K562 (cell line): ENCODE results near the gene SLC25A5. TPM values are rescaled to one million over a fixed set of nuclear protein-coding genes. Genes with fewer than 3 reads are reported as not detected.

Experiments
- ATAC-seq: fragments of 200-7000 bp; cut with Tn5 transposase; 3 replicates; pipeline ENCODE4 v1.9.1; 2020; ENCODE audit warnings: moderate library complexity
- BruUV-seq: library from RNA; stranded (reverse); fragments of 400-500 nt; replicated peaks from 2 replicates; lab custom pipeline; 2021; lab: Mats Ljungman, UMichigan
- CTCF ChIA-PET: fragments of 300-600 bp; formaldehyde crosslinking; extraction: SDS; loops from one replicate; lab custom pipeline; 2021; ENCODE audit warnings: low intra/inter-chr PET ratio; lab: Yijun Ruan, JAX
- POLR2A ChIA-PET: fragments of 300-600, 350-650 bp; sonication (Branson Sonifier 250); formaldehyde crosslinking; extraction: SDS; loops from one replicate; lab custom pipeline; 2021; ENCODE audit warnings: antibody characterized with exemption, inconsistent platforms; lab: Yijun Ruan, JAX
- DNase-seq, 4 experiments: peaks; one replicate each; pipeline versions ENCODE4 v3.0.0 to v3.0.0-alpha.2; 2011 to 2018; ENCODE audit warnings: low spot score in 3 of 4, mixed read lengths in 3 of 4; ENCODE audit errors: extremely low read depth in 1 of 4
- FAIRE-seq: peaks from 2 replicates; lab custom pipeline; 2011; peaks lifted over from hg19 to GRCh38; lab: Jason Lieb, UNC
- H2AFZ ChIP-seq: 2 replicates; pipeline ENCODE4 v1.6.0; 2011; ENCODE audit warnings: low read depth, low read length, control low read depth, inconsistent platforms
- H3K27ac ChIP-seq: fragments of 200-600 bp; 3 replicates; pipeline ENCODE4 v1.8.0; 2011; ENCODE audit warnings: low read depth, mild to moderate bottlenecking, control low read depth, inconsistent platforms, low read length, moderate library complexity, mixed read lengths; ENCODE audit errors: extremely low read depth
- H3K27me3 ChIP-seq, 2 experiments: fragments of 300-600 bp in 1 of 2; 2 replicates in 1 of 2; 3 replicates in 1 of 2; pipeline versions ENCODE4 v1.6.0 to v1.8.0; 2011; ENCODE audit warnings: inconsistent platforms in 2 of 2, low read length in 2 of 2, mild to moderate bottlenecking in 1 of 2, mixed read lengths in 1 of 2, moderate library complexity in 1 of 2; ENCODE audit not compliant: control insufficient read depth in 2 of 2, insufficient read depth in 2 of 2
- H3K36me3 ChIP-seq: fragments of 300-600 bp; 3 replicates; pipeline ENCODE4 v1.8.0; 2011; ENCODE audit warnings: mild to moderate bottlenecking, low read length, inconsistent platforms; ENCODE audit not compliant: control insufficient read depth, insufficient read depth
- H3K4me1 ChIP-seq, 2 experiments: fragments of 200-600 bp in 1 of 2; replicated peaks in 1 of 2; 2 replicates in 1 of 2; 3 replicates in 1 of 2; pipeline versions ENCODE4 v1.5.1 to v1.8.0; 2011; ENCODE audit warnings: inconsistent platforms in 2 of 2, low read length in 2 of 2, mild to moderate bottlenecking in 1 of 2, mixed read lengths in 1 of 2, moderate library complexity in 1 of 2; ENCODE audit not compliant: control insufficient read depth in 2 of 2, insufficient read depth in 2 of 2
- H3K4me2 ChIP-seq: 2 replicates; pipeline ENCODE4 v1.6.1; 2011; ENCODE audit warnings: low read length, control low read depth, inconsistent platforms, mixed read lengths; ENCODE audit not compliant: insufficient read depth
- H3K4me3 ChIP-seq: fragments of 200-600 bp; sonication (generic), shearing (Covaris generic); 2 replicates; pipeline ENCODE4 v1.5.1; 2016; ENCODE audit warnings: control low read depth, inconsistent platforms
- H3K79me2 ChIP-seq: fragments of 200-600 bp; 3 replicates; pipeline ENCODE4 v1.8.0; 2011; ENCODE audit warnings: low read length, inconsistent platforms; ENCODE audit not compliant: control insufficient read depth, insufficient read depth
- H3K9ac ChIP-seq, 2 experiments: 2 replicates each; pipeline versions ENCODE4 v1.6.0 to v1.6.1; 2011; ENCODE audit warnings: low read depth in 2 of 2, low read length in 2 of 2, control low read depth in 1 of 2, inconsistent platforms in 1 of 2, mild to moderate bottlenecking in 1 of 2, mixed read lengths in 1 of 2; ENCODE audit not compliant: insufficient read depth in 1 of 2
- H3K9me1 ChIP-seq: one replicate; pipeline ENCODE4 v1.6.0; 2011; ENCODE audit warnings: inconsistent platforms, mild to moderate bottlenecking, low read length, moderate library complexity; ENCODE audit not compliant: control insufficient read depth, insufficient read depth
- H3K9me3 ChIP-seq: replicated peaks from 2 replicates; pipeline ENCODE4 v1.5.1; 2011; ENCODE audit warnings: low read depth, low read length, inconsistent platforms; ENCODE audit not compliant: control insufficient read depth, insufficient read depth
- H4K20me1 ChIP-seq: replicated peaks from 2 replicates; pipeline ENCODE4 v1.6.1; 2011; ENCODE audit warnings: low read length, inconsistent platforms, mixed read lengths; ENCODE audit not compliant: control insufficient read depth, insufficient read depth
- CBX5 ChIP-seq: IDR thresholded peaks from 2 replicates; pipeline ENCODE4 v1.6.1; 2014; ENCODE audit warnings: low read depth, borderline replicate concordance
- DLX4 ChIP-seq: fragments of 250-450 bp; sonication (Bioruptor Pico); IDR thresholded peaks from 2 replicates; pipeline ENCODE4 v1.6.1; 2021; ENCODE audit warnings: mild to moderate bottlenecking
- IRF1 ChIP-seq: sonication (generic); formaldehyde crosslinking; IDR thresholded peaks from 2 replicates; pipeline ENCODE4 v1.8.0; 2022; ENCODE audit warnings: missing genetic modification reagents, mild to moderate bottlenecking, borderline replicate concordance
- MAFG ChIP-seq: fragments of 450-650 bp; conservative IDR thresholded peaks from 2 replicates; pipeline ENCODE4 v1.6.1; 2016; ENCODE audit warnings: missing genetic modification characterization, missing compliant biosample characterization
- NFRKB ChIP-seq: fragments of 450-650 bp; IDR thresholded peaks from 2 replicates; pipeline ENCODE4 v1.6.1; 2016; ENCODE audit warnings: low read depth
- POLR2G ChIP-seq: fragments of 200-400 bp; formaldehyde crosslinking; IDR thresholded peaks from 2 replicates; pipeline ENCODE4 v1.6.1; 2017; ENCODE audit warnings: low read depth, mild to moderate bottlenecking, antibody characterized with exemption, low read length, moderate library complexity
- SMAD3 ChIP-seq: fragments of 450-650 bp; formaldehyde crosslinking; conservative IDR thresholded peaks from 2 replicates; pipeline ENCODE4 v1.4.0; 2020; ENCODE audit warnings: mild to moderate bottlenecking
- THRA ChIP-seq: fragments of 450-650 bp; IDR thresholded peaks from 2 replicates; pipeline ENCODE4 v1.6.1; 2017; ENCODE audit warnings: mild to moderate bottlenecking, moderate library complexity
- TRIM24 ChIP-seq, 2 experiments: fragments of 450-650 bp; IDR thresholded peaks; 2 replicates each; pipeline ENCODE4 v1.6.1; 2016
- YY1 ChIP-seq, 3 experiments: IDR thresholded peaks; 2 replicates each; pipeline ENCODE4 v1.6.1; 2011; ENCODE audit warnings: low read length in 2 of 3, mild to moderate bottlenecking in 2 of 3, moderate library complexity in 2 of 3, borderline replicate concordance in 1 of 3, control low read depth in 1 of 3, low read depth in 1 of 3; ENCODE audit not compliant: insufficient read depth in 3 of 3, insufficient replicate concordance in 2 of 3, control insufficient read depth in 1 of 3, insufficient read length in 1 of 3; ENCODE audit errors: extremely low read depth in 1 of 3
- ZBTB33 ChIP-seq: sonication (generic); formaldehyde crosslinking; IDR thresholded peaks from 2 replicates; pipeline ENCODE4 v1.8.1; 2023; ENCODE audit warnings: mild to moderate bottlenecking, missing genetic modification reagents
- ZBTB43 ChIP-seq: sonication (generic); formaldehyde crosslinking; IDR thresholded peaks from 2 replicates; pipeline ENCODE4 v1.8.0; 2023; ENCODE audit warnings: mild to moderate bottlenecking, missing genetic modification reagents
- ZNF512 ChIP-seq: IDR thresholded peaks from 2 replicates; pipeline ENCODE4 v1.6.1; 2016; ENCODE audit warnings: missing genetic modification characterization, missing compliant biosample characterization
- WGBS: fragments of 100-300 bp; shearing (Covaris generic); methylation state at CpG from one replicate; pipeline ENCODE4 v1.1.6; 2016; ENCODE audit warnings: low coverage, mixed read lengths; ENCODE audit not compliant: insufficient coverage; ENCODE audit errors: missing lambda C conversion rate; 5-methylcytosine and 5-hydroxymethylcytosine counted together
- in situ Hi-C: fragments of 300-500 bp; cut with MboI; formaldehyde crosslinking; loops from 4 replicates; pipeline ENCODE4 v1.15.0; 2018; ENCODE audit warnings: inconsistent platforms, mixed read lengths
- intact Hi-C: fragments of 100-400 bp; cut with micrococcal nuclease; formaldehyde crosslinking; loops from 2 replicates; pipeline ENCODE4 v1.14.2; 2022
- polyA plus RNA-seq, 8 experiments: library from polyadenylated mRNA; depleted of rRNA in 4 of 8; stranded (reverse) in 5 of 8; unstranded in 3 of 8; fragments of >200 nt; fragmentation: Nextera tagmentation in 2 of 8; fragmentation: Illumina TruSeq in 1 of 8; extraction: Ambion mirVana in 2 of 8; extraction: Trizol in 1 of 8; gene quantifications; 2 replicates each; pipeline versions ENCODE4 v1.2.1 to v1.2.3, GENCODE V29; 2011 to 2014; ENCODE audit warnings: inconsistent platforms in 1 of 8, missing spikeins in 1 of 8
- total RNA-seq, 7 experiments: library from RNA; depleted of rRNA in 6 of 7; stranded (reverse); fragments of >200 nt in 6 of 7; fragmentation: Illumina TruSeq in 2 of 7; extraction: Trizol in 2 of 7; gene quantifications; 2 replicates each; pipeline versions ENCODE4 v1.2.1 to v1.2.3, GENCODE V29; 2011 to 2021; ENCODE audit warnings: low replicate concordance in 1 of 7

The SLC25A5 gene
- total and polyA plus RNA-seq, 9 of the 15 experiments (the other 6 are each of a cell fraction or from before 2014, with no cell fraction given), result 470 to 5,247 (median 596) TPM

- Histone ChIP-seq H3K4me1 (peaks cover 14 to 18% of the 10 kb centered on the region in 2 experiments; a peak in 4 of 5 replicates), H3K9ac (no peak overlapping the region), H3K9me1 (peaks cover 2% of the 10 kb centered on the region), H4K20me1 (peaks cover 18% of the 10 kb centered on the region), H3K4me2 (no peak overlapping the region), H3K27ac (no peak overlapping the region), H3K27me3 (no peaks in the 10 kb centered on the region), H3K4me3 (no peak overlapping the region), H3K9me3 (no peaks in the 10 kb centered on the region), H3K79me2 (peaks cover 25% of the 10 kb centered on the region), H2AFZ (no peak overlapping the region), H3K36me3 (peaks cover 28% of the 10 kb centered on the region)
- DNase-seq (no peak), ATAC-seq (no peak), FAIRE-seq (no peak)
- 81% methylated on average over 3 of the region's 3 CpGs for whole genome bisulfite sequencing
- ChIA-PET POLR2A (no interaction called here), CTCF (no interaction called here)
- in situ Hi-C loops (no loop called here), intact Hi-C loops (no loop called here)
- no TSS peak for BruUV-seq
- TF ChIP-seq SMAD3 (CRISPR knock-in tag) (no peak), ZNF512 (tag) (no peak), TRIM24 (IDR thresholded peaks at IDR 0.05) (no peak), POLR2G (no peak), ZBTB43 (CRISPR knock-in tag) (no peak), MAFG (tag) (no peak), ZBTB33 (CRISPR knock-in tag) (no peak), IRF1 (CRISPR knock-in tag) (no peak), DLX4 (CRISPR knock-in tag) (no peak), YY1 (IDR thresholded peaks at IDR 0.05; ENCODE audit: borderline replicate concordance in 1 of 3, control insufficient read depth in 1 of 3, extremely low read depth in 1 of 3, insufficient read depth in 3 of 3, insufficient read length in 1 of 3, insufficient replicate concordance in 2 of 3, low read depth in 1 of 3, low read length in 2 of 3) (no peak), NFRKB (no peak), CBX5 (no peak), THRA (no peak)
These were observed 1.3 kb upstream of the SLC25A5 start for GRCh38 chrX:119466970-119467369.
